Measurements from ENCODE around the gene PBX3. TPM values are rescaled to one million over a fixed set of nuclear protein-coding genes. Genes with fewer than 3 reads are reported as not detected.

PBX3 gene
- total RNA-seq, 1 experiment from 2014 or later, result 39.0 TPM

- H3K9me3 ChIP-seq (ENCODE audit: control insufficient read depth, insufficient read depth, low read depth, low read length), result peaks cover 3% of the 10 kb centered on the region; the same call in 1 of the 2 replicates
- no peak for ATAC-seq
- no peak overlapping the region for H3K27ac ChIP-seq (ENCODE audit: low read length)
- in situ Hi-C loops (cut with HindIII; ENCODE audit: low pct_unique_long_range_greater_than_20kb, low sequenced_read_pairs), result no loop called here
- no peaks in the 10 kb centered on the region for H3K36me3 ChIP-seq (ENCODE audit: control insufficient read depth, insufficient read depth, low read length)
- TF ChIP-seq SIN3A (IDR thresholded peaks at IDR 0.05; ENCODE audit: borderline replicate concordance, insufficient read depth, low read depth, low read length) (no peak), TCF7L2 (IDR thresholded peaks at IDR 0.05; ENCODE audit: low read depth, low read length) (no peak), POLR2AphosphoS5 (IDR thresholded peaks at IDR 0.05; ENCODE audit: low read depth, low read length) (no peak)
- TF ChIP-seq, protein P1, sequence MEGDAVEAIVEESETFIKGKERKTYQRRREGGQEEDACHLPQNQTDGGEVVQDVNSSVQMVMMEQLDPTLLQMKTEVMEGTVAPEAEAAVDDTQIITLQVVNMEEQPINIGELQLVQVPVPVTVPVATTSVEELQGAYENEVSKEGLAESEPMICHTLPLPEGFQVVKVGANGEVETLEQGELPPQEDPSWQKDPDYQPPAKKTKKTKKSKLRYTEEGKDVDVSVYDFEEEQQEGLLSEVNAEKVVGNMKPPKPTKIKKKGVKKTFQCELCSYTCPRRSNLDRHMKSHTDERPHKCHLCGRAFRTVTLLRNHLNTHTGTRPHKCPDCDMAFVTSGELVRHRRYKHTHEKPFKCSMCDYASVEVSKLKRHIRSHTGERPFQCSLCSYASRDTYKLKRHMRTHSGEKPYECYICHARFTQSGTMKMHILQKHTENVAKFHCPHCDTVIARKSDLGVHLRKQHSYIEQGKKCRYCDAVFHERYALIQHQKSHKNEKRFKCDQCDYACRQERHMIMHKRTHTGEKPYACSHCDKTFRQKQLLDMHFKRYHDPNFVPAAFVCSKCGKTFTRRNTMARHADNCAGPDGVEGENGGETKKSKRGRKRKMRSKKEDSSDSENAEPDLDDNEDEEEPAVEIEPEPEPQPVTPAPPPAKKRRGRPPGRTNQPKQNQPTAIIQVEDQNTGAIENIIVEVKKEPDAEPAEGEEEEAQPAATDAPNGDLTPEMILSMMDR (IDR thresholded peaks at IDR 0.05), result no peak
- TF ChIP-seq, protein P2, sequence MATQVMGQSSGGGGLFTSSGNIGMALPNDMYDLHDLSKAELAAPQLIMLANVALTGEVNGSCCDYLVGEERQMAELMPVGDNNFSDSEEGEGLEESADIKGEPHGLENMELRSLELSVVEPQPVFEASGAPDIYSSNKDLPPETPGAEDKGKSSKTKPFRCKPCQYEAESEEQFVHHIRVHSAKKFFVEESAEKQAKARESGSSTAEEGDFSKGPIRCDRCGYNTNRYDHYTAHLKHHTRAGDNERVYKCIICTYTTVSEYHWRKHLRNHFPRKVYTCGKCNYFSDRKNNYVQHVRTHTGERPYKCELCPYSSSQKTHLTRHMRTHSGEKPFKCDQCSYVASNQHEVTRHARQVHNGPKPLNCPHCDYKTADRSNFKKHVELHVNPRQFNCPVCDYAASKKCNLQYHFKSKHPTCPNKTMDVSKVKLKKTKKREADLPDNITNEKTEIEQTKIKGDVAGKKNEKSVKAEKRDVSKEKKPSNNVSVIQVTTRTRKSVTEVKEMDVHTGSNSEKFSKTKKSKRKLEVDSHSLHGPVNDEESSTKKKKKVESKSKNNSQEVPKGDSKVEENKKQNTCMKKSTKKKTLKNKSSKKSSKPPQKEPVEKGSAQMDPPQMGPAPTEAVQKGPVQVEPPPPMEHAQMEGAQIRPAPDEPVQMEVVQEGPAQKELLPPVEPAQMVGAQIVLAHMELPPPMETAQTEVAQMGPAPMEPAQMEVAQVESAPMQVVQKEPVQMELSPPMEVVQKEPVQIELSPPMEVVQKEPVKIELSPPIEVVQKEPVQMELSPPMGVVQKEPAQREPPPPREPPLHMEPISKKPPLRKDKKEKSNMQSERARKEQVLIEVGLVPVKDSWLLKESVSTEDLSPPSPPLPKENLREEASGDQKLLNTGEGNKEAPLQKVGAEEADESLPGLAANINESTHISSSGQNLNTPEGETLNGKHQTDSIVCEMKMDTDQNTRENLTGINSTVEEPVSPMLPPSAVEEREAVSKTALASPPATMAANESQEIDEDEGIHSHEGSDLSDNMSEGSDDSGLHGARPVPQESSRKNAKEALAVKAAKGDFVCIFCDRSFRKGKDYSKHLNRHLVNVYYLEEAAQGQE (IDR thresholded peaks at IDR 0.05; ENCODE audit: insufficient read depth in 1 of 2, low read depth in 2 of 2, low read length in 1 of 2), result no peak
- H3K27me3 ChIP-seq (ENCODE audit: control insufficient read depth, insufficient read depth, low read length), result no peaks in the 10 kb centered on the region
- ChIA-PET POLR2A (no interaction called here), CTCF (interaction anchor here (0.5 kb wide), 1 partner anchor 377 kb away, joined by 3 read pairs; no protein-coding TSS in a partner anchor)
- DNase-seq (ENCODE audit: low read depth, low spot score), result no peak
- intact Hi-C loops (cut with micrococcal nuclease; ENCODE audit: unreplicated experiment), result no loop called here
- no peaks in the 10 kb centered on the region for H3K4me1 ChIP-seq (ENCODE audit: control insufficient read depth, insufficient read depth, low read length)
- BruUV-seq (replicated peaks), result no TSS peak
- no peak overlapping the region for H3K4me3 ChIP-seq (ENCODE audit: low read depth in 2 of 2, low read length in 2 of 2)
Observed at GRCh38 chr9:125784286-125785049, 37.3 kb downstream of the PBX3 start.

- Histone ChIP-seq H3K27ac (ENCODE audit: low read length) (no peak overlapping the region), H3K4me3 (ENCODE audit: low read depth in 2 of 2, low read length in 2 of 2) (no peak overlapping the region), H3K27me3 (ENCODE audit: control insufficient read depth, insufficient read depth, low read length) (no peaks in the 10 kb centered on the region), H3K4me1 (ENCODE audit: control insufficient read depth, insufficient read depth, low read length) (no peaks in the 10 kb centered on the region), H3K9me3 (ENCODE audit: control insufficient read depth, insufficient read depth, low read depth, low read length) (peaks cover 3% of the 10 kb centered on the region; the same call in 1 of the 2 replicates), H3K36me3 (ENCODE audit: control insufficient read depth, insufficient read depth, low read length) (no peaks in the 10 kb centered on the region)
- POLR2A ChIA-PET, result no interaction called here
- ATAC-seq (no peak), DNase-seq (ENCODE audit: low read depth, low spot score) (no peak)
- intact Hi-C loops (cut with micrococcal nuclease; ENCODE audit: unreplicated experiment), result no loop called here
- CTCF ChIA-PET, result no interaction called here
- TF ChIP-seq, protein P2 (IDR thresholded peaks at IDR 0.05; ENCODE audit: insufficient read depth in 1 of 2, low read depth in 2 of 2, low read length in 1 of 2), result no peak
- no peak for TF ChIP-seq TCF7L2 (IDR thresholded peaks at IDR 0.05; ENCODE audit: low read depth, low read length)
- TF ChIP-seq SIN3A (IDR thresholded peaks at IDR 0.05; ENCODE audit: borderline replicate concordance, insufficient read depth, low read depth, low read length), result no peak
- TF ChIP-seq, protein P1 (IDR thresholded peaks at IDR 0.05), result no peak
- no peak for TF ChIP-seq POLR2AphosphoS5 (IDR thresholded peaks at IDR 0.05; ENCODE audit: low read depth, low read length)
- in situ Hi-C loops (cut with HindIII; ENCODE audit: low pct_unique_long_range_greater_than_20kb, low sequenced_read_pairs), result no loop called here
- BruUV-seq (replicated peaks), result no TSS peak
Observed at GRCh38 chr9:125785248-125785751, 38.1 kb downstream of the PBX3 start.
